ENCODE measurements around the gene WARS2. TPM values are rescaled to one million over a fixed set of nuclear protein-coding genes. Genes with fewer than 3 reads are reported as not detected.

WARS2 gene
- total RNA-seq, 1 experiment from 2014 or later = 13.3 TPM

DNA sequence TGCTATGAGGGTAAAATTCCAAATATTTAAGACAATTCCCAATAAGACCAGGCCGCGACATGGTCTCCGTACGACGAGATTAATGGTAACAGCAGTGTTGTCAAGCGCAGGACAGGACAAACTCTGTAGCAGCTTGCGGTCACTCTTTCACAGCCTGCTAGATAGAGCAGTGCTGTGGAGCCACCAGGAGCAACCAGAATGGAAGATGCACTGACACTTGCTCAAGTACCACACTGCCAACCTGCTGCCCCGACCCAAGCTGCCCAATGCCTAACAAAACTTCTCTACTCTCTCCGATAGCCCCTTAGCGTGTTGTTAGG is 636 bp downstream of the WARS2 start:
- intact Hi-C loops (cut with micrococcal nuclease; ENCODE audit: unreplicated experiment) = no loop called here

DNA sequence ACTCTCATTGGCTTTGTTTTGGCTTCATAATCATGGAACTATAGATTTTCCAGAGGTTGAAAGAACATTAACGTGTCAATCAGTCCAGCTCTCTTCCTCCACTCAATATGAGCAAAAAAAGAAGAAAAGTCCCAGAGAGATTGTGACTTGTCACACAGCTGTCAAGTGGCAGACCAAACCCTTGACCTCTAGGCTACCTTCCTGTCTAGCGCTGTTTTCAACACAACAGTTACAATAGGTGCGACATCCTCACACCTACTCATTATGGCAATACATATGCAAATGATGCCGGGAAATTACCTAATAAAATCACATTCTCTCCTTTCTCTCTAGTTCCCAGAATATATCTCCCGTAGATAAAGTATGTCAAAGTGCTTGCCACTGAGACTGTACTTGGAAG is 1.1 kb downstream of the WARS2 start:
- POLR2A ChIA-PET (ENCODE audit: low non-redundant PET) = no interaction called here
- BruUV-seq (replicated peaks) = no TSS peak
- CTCF ChIA-PET = no interaction called here

More for the DNA sequence above, 636 bp downstream of the WARS2 start:
- DNase-seq (ENCODE audit: low spot score) = no peak
- Histone ChIP-seq H3K27me3 (replicated peaks; ENCODE audit: insufficient read depth, low read depth, low read length, poor library complexity) (no peaks in the 10 kb centered on the region), H3K9me3 (ENCODE audit: low read depth, low read length, poor library complexity, severe bottlenecking) (no peaks in the 10 kb centered on the region), H3K27ac (ENCODE audit: low read depth, low read length, poor library complexity, severe bottlenecking) (peak overlapping the region; percentile 99), H3K36me3 (ENCODE audit: insufficient read depth, low read length, poor library complexity, severe bottlenecking) (no peaks in the 10 kb centered on the region), H3K4me1 (ENCODE audit: insufficient read depth, low read length, poor library complexity, severe bottlenecking) (peaks cover 18% of the 10 kb centered on the region), H3K4me3 (ENCODE audit: low read depth, low read length, poor library complexity, severe bottlenecking) (peak overlapping the region; percentile 53)
- ChIA-PET CTCF (no interaction called here), POLR2A (ENCODE audit: low non-redundant PET) (no interaction called here)
- TF ChIP-seq, protein P1, sequence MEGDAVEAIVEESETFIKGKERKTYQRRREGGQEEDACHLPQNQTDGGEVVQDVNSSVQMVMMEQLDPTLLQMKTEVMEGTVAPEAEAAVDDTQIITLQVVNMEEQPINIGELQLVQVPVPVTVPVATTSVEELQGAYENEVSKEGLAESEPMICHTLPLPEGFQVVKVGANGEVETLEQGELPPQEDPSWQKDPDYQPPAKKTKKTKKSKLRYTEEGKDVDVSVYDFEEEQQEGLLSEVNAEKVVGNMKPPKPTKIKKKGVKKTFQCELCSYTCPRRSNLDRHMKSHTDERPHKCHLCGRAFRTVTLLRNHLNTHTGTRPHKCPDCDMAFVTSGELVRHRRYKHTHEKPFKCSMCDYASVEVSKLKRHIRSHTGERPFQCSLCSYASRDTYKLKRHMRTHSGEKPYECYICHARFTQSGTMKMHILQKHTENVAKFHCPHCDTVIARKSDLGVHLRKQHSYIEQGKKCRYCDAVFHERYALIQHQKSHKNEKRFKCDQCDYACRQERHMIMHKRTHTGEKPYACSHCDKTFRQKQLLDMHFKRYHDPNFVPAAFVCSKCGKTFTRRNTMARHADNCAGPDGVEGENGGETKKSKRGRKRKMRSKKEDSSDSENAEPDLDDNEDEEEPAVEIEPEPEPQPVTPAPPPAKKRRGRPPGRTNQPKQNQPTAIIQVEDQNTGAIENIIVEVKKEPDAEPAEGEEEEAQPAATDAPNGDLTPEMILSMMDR (conservative IDR thresholded peaks at IDR 0.05; ENCODE audit: low read depth, low read length) = no peak
- no peak for TF ChIP-seq EZH2 (IDR thresholded peaks at IDR 0.05; ENCODE audit: borderline replicate concordance, low read depth, low read length, poor library complexity, severe bottlenecking)
- BruUV-seq (replicated peaks) = no TSS peak

DNA sequence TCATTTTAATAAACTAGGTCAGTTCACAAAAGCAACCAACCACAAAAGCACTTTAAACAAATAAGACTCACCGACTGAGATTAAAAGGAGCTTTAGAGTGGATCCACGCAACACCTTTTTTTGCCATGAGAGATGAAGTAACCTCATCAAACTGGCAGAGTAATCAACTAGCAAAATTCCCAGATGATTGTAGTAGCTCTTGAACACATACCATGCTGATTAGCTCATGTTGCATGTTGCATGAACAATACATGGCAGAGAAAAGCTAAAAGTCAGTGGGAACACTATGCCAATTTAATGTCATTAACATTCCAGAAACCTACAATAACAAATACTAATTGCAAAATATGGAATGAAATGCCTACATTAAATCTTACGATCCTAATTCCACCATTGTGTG is 4.1 kb downstream of the WARS2 start:
- no TSS peak for BruUV-seq (replicated peaks)
- ChIA-PET CTCF (no interaction called here), POLR2A (ENCODE audit: low non-redundant PET) (no interaction called here)

More for the DNA sequence above, 1.1 kb downstream of the WARS2 start:
- Histone ChIP-seq H3K36me3 (ENCODE audit: insufficient read depth, low read length, poor library complexity, severe bottlenecking) (no peaks in the 10 kb centered on the region), H3K9me3 (ENCODE audit: low read depth, low read length, poor library complexity, severe bottlenecking) (no peaks in the 10 kb centered on the region), H3K27me3 (replicated peaks; ENCODE audit: insufficient read depth, low read depth, low read length, poor library complexity) (no peaks in the 10 kb centered on the region), H3K4me3 (ENCODE audit: low read depth, low read length, poor library complexity, severe bottlenecking) (peak overlapping the region; percentile 53), H3K27ac (ENCODE audit: low read depth, low read length, poor library complexity, severe bottlenecking) (peak overlapping the region; percentile 99), H3K4me1 (ENCODE audit: insufficient read depth, low read length, poor library complexity, severe bottlenecking) (peaks cover 18% of the 10 kb centered on the region)
- TF ChIP-seq EZH2 (IDR thresholded peaks at IDR 0.05; ENCODE audit: borderline replicate concordance, low read depth, low read length, poor library complexity, severe bottlenecking) = no peak
- TF ChIP-seq, protein P1 (conservative IDR thresholded peaks at IDR 0.05; ENCODE audit: low read depth, low read length) = no peak
- intact Hi-C loops (cut with micrococcal nuclease; ENCODE audit: unreplicated experiment) = no loop called here
- no peak for DNase-seq (ENCODE audit: low spot score)

More for the DNA sequence above, 4.1 kb downstream of the WARS2 start:
- Histone ChIP-seq H3K27ac (ENCODE audit: low read depth, low read length, poor library complexity, severe bottlenecking) (no peak overlapping the region), H3K27me3 (replicated peaks; ENCODE audit: insufficient read depth, low read depth, low read length, poor library complexity) (no peaks in the 10 kb centered on the region), H3K4me3 (ENCODE audit: low read depth, low read length, poor library complexity, severe bottlenecking) (no peak overlapping the region), H3K9me3 (ENCODE audit: low read depth, low read length, poor library complexity, severe bottlenecking) (no peaks in the 10 kb centered on the region), H3K36me3 (ENCODE audit: insufficient read depth, low read length, poor library complexity, severe bottlenecking) (no peaks in the 10 kb centered on the region), H3K4me1 (ENCODE audit: insufficient read depth, low read length, poor library complexity, severe bottlenecking) (peaks cover 11% of the 10 kb centered on the region)
- intact Hi-C loops (cut with micrococcal nuclease; ENCODE audit: unreplicated experiment) = no loop called here
- no peak for DNase-seq (ENCODE audit: low spot score)
- TF ChIP-seq, protein P1 (conservative IDR thresholded peaks at IDR 0.05; ENCODE audit: low read depth, low read length) = no peak
- no peak for TF ChIP-seq EZH2 (IDR thresholded peaks at IDR 0.05; ENCODE audit: borderline replicate concordance, low read depth, low read length, poor library complexity, severe bottlenecking)
